ENCODE measurements around the gene JMJD4. TPM values are rescaled to one million over a fixed set of nuclear protein-coding genes. Genes with fewer than 3 reads are reported as not detected.

JMJD4 gene
- total and polyA plus RNA-seq, 2 of the 4 experiments (the other 2 are of a cell fraction), result 24.6 to 28.5 TPM

GRCh38 chr1:227747382-227747781, 12.3 kb upstream of the JMJD4 start:
- TF ChIP-seq CHD1 (IDR thresholded peaks at IDR 0.05; ENCODE audit: low read depth, low read length) (no peak), MAZ (IDR thresholded peaks at IDR 0.05; ENCODE audit: borderline replicate concordance, low read depth, low read length) (no peak), SMC3 (IDR thresholded peaks at IDR 0.05; ENCODE audit: low read depth, low read length) (no peak), MXI1 (IDR thresholded peaks at IDR 0.05; ENCODE audit: borderline replicate concordance, low read depth, low read length) (no peak), POLR2A (IDR thresholded peaks at IDR 0.05; ENCODE audit: low read depth, low read length) (no peak), BHLHE40 (IDR thresholded peaks at IDR 0.05; ENCODE audit: low read depth, low read length) (no peak), NFE2L2 (IDR thresholded peaks at IDR 0.05; ENCODE audit: low read depth, low read length) (no peak), RCOR1 (IDR thresholded peaks at IDR 0.05; ENCODE audit: insufficient replicate concordance, low read length) (no peak), RAD21 (IDR thresholded peaks at IDR 0.05; ENCODE audit: low read length) (no peak), ELK1 (IDR thresholded peaks at IDR 0.05; ENCODE audit: borderline replicate concordance, low read depth, low read length) (no peak), MAFK (IDR thresholded peaks at IDR 0.05; ENCODE audit: low read depth, low read length) (no peak), RFX5 (IDR thresholded peaks at IDR 0.05; ENCODE audit: low read depth, low read length) (no peak), USF2 (IDR thresholded peaks at IDR 0.05; ENCODE audit: low read depth, low read length) (no peak), FOS (IDR thresholded peaks at IDR 0.05; ENCODE audit: low read depth, low read length) (no peak), CEBPB (IDR thresholded peaks at IDR 0.05; ENCODE audit: low read depth, low read length) (no peak), CTCF (conservative IDR thresholded peaks at IDR 0.05; ENCODE audit: low read depth, low read length) (no peak)
- no peak overlapping the region for H3K18ac ChIP-seq (ENCODE audit: low read depth, low read length)
- H3K27ac ChIP-seq (ENCODE audit: insufficient read depth, low read length), result no peak overlapping the region
- no peak overlapping the region for H3K56ac ChIP-seq (ENCODE audit: extremely low read depth, insufficient read depth, low read length)
- no peak overlapping the region for H4K8ac ChIP-seq (ENCODE audit: low read depth in 2 of 2, low read length in 2 of 2)
- no peaks in the 10 kb centered on the region for H3K27me3 ChIP-seq (ENCODE audit: control insufficient read depth, insufficient read depth, low read length)
- no peak overlapping the region for H2BK15ac ChIP-seq (ENCODE audit: low read depth, low read length)
- no peak overlapping the region for H2BK20ac ChIP-seq (ENCODE audit: low read depth, low read length)
- peaks cover 58% of the 10 kb centered on the region for H4K20me1 ChIP-seq (ENCODE audit: insufficient read depth, low read length)
- no peak overlapping the region for H3K4me2 ChIP-seq (ENCODE audit: low read depth, low read length)
- WGBS, 2 experiments (ENCODE audit: extremely low coverage in 2 of 2, insufficient read length in 1 of 2), result 77% methylated on average over 4 of the region's 8 CpGs; no CpG with 5 or more reads in 1 of the 2 experiments
- H3K9me1 ChIP-seq (ENCODE audit: insufficient read depth, low read length), result peaks cover 4% of the 10 kb centered on the region; the same call in 1 of the 2 replicates
- H2BK120ac ChIP-seq (ENCODE audit: low read depth, low read length), result no peak overlapping the region
- H3K4me3 ChIP-seq (ENCODE audit: insufficient read depth, low read depth, low read length), result no peak overlapping the region
- POLR2A ChIA-PET (ENCODE audit: unreplicated experiment), result interaction anchor here (0.5 kb wide), 1 partner anchor 37 kb away, joined by 6 read pairs; no protein-coding TSS in a partner anchor
- H3K14ac ChIP-seq (replicated peaks; ENCODE audit: low read depth, low read length), result no peak overlapping the region
- dilution Hi-C loops (cut with HindIII; ENCODE audit: low sequenced_read_pairs, unreplicated experiment) (no loop called here), intact Hi-C loops (cut with micrococcal nuclease) (no loop called here), in situ Hi-C loops (cut with MboI; ENCODE audit: low sequenced_read_pairs) (no loop called here)
- CTCF ChIA-PET, result no interaction called here
- H3K23ac ChIP-seq (ENCODE audit: low read depth, low read length), result no peak overlapping the region
- H3K36me3 ChIP-seq (ENCODE audit: control insufficient read depth, insufficient read depth, low read length), result peaks cover 27% of the 10 kb centered on the region
- H2AFZ ChIP-seq (replicated peaks; ENCODE audit: low read length, poor library complexity), result no peak overlapping the region
- no peak overlapping the region for H2AK9ac ChIP-seq (replicated peaks; ENCODE audit: low read depth, low read length, poor library complexity)
- DNase-seq (no peak), ATAC-seq (ENCODE audit: low read depth) (no peak)
- no peak overlapping the region for H2AK5ac ChIP-seq (ENCODE audit: low read depth, low read length)
- BruUV-seq (replicated peaks), result no TSS peak
- H3K79me1 ChIP-seq (ENCODE audit: low read depth in 1 of 2, low read length in 2 of 2), result peaks cover 35 to 80% of the 10 kb centered on the region in 2 experiments
- H4K5ac ChIP-seq (ENCODE audit: low read depth, low read length), result no peak overlapping the region
- no peak overlapping the region for H4K91ac ChIP-seq (ENCODE audit: insufficient read depth, low read depth, low read length)
- H2BK5ac ChIP-seq (ENCODE audit: low read depth, low read length, poor library complexity, severe bottlenecking), result no peak overlapping the region
- H3K9me3 ChIP-seq (ENCODE audit: control insufficient read depth, insufficient read depth, low read length), result no peaks in the 10 kb centered on the region
- H3K4ac ChIP-seq (ENCODE audit: low read depth, low read length), result no peak overlapping the region
- no peak overlapping the region for H3K9ac ChIP-seq (ENCODE audit: low read depth, low read length)
- H3K4me1 ChIP-seq (ENCODE audit: control insufficient read depth, insufficient read depth, low read length), result peaks cover 2% of the 10 kb centered on the region; the same call in 1 of the 2 replicates
